Fibroblast of villous mesenchyme (primary cell): Measurements from ENCODE around the gene MANEAL. TPM values are rescaled to one million over a fixed set of nuclear protein-coding genes. Genes with fewer than 3 reads are reported as not detected.
"Not testable (repeated sequence)": the region's sequence is repeated elsewhere in the genome, so short reads cannot be mapped to it uniquely, and the experiment has no call there.

Experiments
- DNase-seq: peaks from one replicate; pipeline ENCODE4 v3.0.0-alpha.2; 2010; ENCODE audit warnings: low read depth
- H3K4me3 ChIP-seq: 2 replicates; pipeline ENCODE4 v1.5.1; 2011; ENCODE audit warnings: low read depth, mild to moderate bottlenecking, low read length
- total RNA-seq: library from RNA; depleted of rRNA; stranded (reverse); fragments of >200 nt; gene quantifications from 2 replicates; pipeline ENCODE4 v1.2.3, GENCODE V29; 2012
- TF ChIP-seq, protein P1 (sequence below): IDR thresholded peaks from 2 replicates; pipeline ENCODE4 v1.5.1; 2012; ENCODE audit warnings: low read depth, mild to moderate bottlenecking, low read length; ENCODE audit not compliant: insufficient read depth

The MANEAL gene
- total RNA-seq, 1 donor, result 0.43 TPM

DNA sequence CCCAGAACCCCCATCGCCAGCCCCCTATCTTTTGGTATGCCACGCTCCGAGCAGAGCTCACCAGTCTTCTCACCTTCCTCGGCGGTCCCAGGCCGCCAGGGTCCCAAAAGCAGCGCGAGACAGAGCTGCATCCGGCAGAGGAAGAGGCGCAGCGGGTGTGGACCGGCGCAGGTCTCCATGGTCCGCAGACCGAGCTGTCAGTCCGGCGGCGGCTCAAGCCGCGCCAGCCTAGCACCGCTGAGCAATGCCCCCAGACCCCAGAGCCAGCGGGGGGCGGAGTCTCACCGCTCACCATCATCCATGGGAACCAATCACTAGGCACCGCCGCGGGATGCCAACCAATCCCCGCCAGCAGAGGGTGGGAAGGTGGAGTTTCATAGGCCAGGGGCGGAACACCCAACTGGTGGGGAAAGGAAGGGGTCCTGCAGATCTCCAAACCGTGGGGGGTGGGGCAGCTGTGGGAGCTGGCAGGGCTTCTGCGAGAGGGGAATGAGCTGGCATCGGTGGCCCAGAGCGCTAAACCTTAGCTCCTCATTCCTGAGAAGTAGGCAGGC lies 28.7 kb upstream of the MANEAL start, which contains the start of gene EPHA10:
TSS of gene EPHA10 (minus strand) at position 233 of the 554 bp plus-strand sequence. CDS start at position 179, 54 bp downstream.
- TF ChIP-seq, protein P1, sequence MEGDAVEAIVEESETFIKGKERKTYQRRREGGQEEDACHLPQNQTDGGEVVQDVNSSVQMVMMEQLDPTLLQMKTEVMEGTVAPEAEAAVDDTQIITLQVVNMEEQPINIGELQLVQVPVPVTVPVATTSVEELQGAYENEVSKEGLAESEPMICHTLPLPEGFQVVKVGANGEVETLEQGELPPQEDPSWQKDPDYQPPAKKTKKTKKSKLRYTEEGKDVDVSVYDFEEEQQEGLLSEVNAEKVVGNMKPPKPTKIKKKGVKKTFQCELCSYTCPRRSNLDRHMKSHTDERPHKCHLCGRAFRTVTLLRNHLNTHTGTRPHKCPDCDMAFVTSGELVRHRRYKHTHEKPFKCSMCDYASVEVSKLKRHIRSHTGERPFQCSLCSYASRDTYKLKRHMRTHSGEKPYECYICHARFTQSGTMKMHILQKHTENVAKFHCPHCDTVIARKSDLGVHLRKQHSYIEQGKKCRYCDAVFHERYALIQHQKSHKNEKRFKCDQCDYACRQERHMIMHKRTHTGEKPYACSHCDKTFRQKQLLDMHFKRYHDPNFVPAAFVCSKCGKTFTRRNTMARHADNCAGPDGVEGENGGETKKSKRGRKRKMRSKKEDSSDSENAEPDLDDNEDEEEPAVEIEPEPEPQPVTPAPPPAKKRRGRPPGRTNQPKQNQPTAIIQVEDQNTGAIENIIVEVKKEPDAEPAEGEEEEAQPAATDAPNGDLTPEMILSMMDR, result no peak
- no peak within 1 kb of the TSS for H3K4me3 ChIP-seq
- no peak for DNase-seq

DNA sequence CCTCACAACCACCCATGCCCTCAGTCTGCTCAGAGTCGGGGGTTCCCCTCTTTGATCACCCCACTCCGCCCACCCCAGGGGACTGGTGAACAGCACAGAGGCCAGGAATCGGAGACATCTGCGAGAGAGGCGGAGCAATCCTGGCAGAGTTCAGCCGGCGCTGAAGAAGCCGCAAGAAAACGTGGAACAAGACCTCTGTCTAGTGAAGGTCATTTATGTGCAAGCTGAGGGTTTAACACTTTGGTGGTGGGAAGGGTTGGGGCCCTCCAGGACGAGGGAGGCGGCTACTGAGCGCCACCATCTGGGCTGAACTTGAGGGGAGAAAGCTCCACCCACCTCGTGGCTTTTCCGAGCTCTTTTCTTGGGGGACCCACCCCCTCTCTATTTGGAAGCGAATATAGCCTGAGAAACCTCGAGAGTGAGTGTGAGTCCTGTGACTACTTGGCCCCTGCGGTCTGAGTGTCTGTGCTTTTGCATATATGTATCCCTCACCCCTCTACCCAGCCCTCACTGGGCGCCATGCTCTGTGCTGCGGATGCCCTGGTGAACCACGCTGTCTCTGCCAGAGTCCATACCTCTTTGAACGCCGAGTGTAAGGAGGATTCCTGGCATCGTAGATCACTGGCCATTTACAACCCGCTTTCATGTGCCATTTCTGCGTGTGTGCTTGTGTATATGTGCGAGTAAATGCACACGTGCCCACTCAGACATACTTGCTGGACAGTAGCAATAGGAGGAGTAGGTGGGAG lies 27.6 kb upstream of the MANEAL start:
- TF ChIP-seq, protein P1, result no peak
- DNase-seq, result no peak

DNA sequence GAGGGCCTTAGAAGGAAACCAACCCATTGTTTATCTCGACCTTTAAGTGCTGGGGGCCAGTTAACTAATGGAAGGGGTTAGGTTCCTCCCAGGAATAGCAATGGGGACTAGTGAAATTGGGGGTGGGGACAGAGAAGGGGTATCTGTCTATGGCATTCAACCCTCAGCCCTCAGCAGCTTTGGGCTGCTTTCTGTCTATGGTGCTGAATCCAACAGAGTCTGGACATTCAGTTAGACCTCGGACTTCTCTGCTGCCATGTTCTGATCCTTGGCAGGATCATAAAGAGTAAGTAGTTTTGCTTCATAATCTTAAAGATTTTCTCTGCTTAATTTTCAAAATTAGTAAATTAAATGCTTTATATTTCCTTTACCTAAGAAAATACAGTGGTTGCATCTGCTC lies 26.2 kb upstream of the MANEAL start:
- H3K4me3 ChIP-seq, result no peak overlapping the region
- DNase-seq, result no peak
- TF ChIP-seq, protein P1, result no peak

More for the DNA sequence above, 27.6 kb upstream of the MANEAL start:
- no peak overlapping the region for H3K4me3 ChIP-seq

DNA sequence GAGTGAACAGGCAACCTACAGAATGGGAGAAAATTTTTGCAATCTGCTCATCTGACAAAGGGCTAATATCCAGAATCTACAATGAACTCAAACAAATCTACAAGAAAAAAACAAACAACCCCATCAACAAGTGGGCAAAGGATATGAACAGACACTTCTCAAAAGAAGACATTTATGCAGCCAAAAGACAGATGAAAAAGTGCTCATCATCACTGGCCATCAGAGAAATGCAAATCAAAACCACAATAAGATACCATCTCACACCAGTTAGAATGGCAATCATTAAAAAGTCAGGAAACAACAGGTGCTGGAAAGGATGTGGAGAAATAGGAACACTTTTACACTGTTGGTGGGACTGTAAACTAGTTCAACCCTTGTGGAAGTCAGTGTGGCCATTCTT lies 22.2 kb upstream of the MANEAL start:
- not testable (repeated sequence) for DNase-seq, H3K4me3 ChIP-seq

DNA sequence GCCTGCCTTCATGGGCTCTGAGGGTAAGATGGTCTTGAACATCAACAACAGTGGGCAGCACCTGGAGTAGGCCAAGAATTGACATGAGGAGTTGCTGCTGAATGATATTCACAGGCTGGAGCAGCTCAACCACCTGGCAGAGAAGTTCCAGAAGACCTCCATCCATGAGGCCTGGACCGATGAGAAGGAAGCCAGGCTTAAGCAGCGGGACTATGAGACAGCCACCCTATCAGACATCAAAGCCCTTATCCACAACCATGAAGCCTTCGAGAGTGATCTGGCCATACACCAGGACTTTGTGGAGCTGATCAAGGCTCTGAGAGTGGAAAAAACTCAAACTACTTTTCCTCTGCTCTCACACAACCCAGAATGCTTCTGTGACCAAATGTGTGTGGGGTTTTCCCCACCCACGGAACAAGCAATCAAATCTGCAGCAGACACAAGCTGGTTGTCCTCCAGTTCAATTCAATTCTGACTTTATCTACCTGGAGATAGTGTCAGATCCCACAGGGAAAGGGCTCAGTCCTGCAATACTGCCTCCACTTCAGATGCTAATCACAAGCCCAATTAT lies 16.6 kb upstream of the MANEAL start:
- TF ChIP-seq, protein P1, result no peak
- no peak overlapping the region for H3K4me3 ChIP-seq
- DNase-seq, result no peak

DNA sequence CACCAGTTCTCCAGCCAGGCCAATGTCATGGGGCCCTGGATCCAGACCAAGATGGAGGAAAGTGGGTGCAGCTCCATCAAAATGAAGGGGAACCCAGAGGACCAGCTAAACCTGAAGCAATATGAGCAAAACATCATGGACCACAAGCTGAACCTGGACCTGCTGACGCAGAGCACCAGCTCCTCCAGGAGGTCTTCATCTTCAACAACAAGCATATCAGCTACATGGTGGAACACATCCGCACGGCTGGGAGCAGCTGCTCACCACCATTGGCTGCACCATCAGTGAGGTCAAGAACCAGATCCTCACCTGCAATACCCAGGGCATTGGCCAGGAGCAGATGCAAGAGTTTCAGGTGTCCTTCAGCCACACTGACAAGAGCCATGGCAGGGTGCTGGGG lies 15.0 kb upstream of the MANEAL start:
- no peak for DNase-seq
- TF ChIP-seq, protein P1, result no peak
- no peak overlapping the region for H3K4me3 ChIP-seq

DNA sequence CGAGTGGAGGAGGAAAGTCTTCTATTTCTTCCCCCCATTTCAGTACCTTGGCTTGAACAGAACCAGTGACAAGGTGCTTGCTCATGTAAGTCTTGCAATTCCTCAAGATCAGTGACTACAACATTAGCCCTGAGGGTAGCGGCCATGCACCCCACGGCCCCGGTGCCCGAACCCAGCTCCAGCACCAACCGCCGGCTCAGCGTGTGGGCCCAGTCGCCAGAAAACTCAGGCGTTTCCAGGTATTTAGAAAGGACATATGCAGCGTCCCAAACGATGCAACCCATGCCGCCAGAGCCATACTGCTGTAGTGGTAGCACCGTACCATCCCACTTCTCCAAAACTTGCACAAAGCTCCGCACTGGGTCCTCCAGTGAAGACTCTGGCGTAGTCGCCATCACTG lies 11.2 kb upstream of the MANEAL start:
- TF ChIP-seq, protein P1, result no peak
- H3K4me3 ChIP-seq, result no peak overlapping the region
- DNase-seq, result no peak
